ENCODE results near the gene FRRS1. TPM values are rescaled to one million over a fixed set of nuclear protein-coding genes. Genes with fewer than 3 reads are reported as not detected.

FRRS1 gene
- total and polyA plus RNA-seq, 2 of the 4 experiments (the other 2 are of a cell fraction) = 3.8 to 23.5 TPM

GRCh38 chr1:99776120-99776519, 9.7 kb upstream of the FRRS1 start:
- no peak overlapping the region for H2AK5ac ChIP-seq (ENCODE audit: low read depth, low read length)
- H4K5ac ChIP-seq (ENCODE audit: low read depth, low read length) = no peak overlapping the region
- DNase-seq (no peak), ATAC-seq (ENCODE audit: low read depth) (no peak)
- H3K9ac ChIP-seq (ENCODE audit: low read depth, low read length) = no peak overlapping the region
- peaks cover 3% of the 10 kb centered on the region; the same call in 1 of the 2 replicates for H3K27me3 ChIP-seq (ENCODE audit: control insufficient read depth, insufficient read depth, low read length)
- dilution Hi-C loops (cut with HindIII; ENCODE audit: low sequenced_read_pairs, unreplicated experiment) = no loop called here
- no peaks in the 10 kb centered on the region for H3K9me1 ChIP-seq (ENCODE audit: insufficient read depth, low read length)
- H4K8ac ChIP-seq (ENCODE audit: low read depth in 2 of 2, low read length in 2 of 2) = no peak overlapping the region
- no peak overlapping the region for H3K27ac ChIP-seq (ENCODE audit: insufficient read depth, low read length)
- H3K4ac ChIP-seq (ENCODE audit: low read depth, low read length) = no peak overlapping the region
- no peak overlapping the region for H4K91ac ChIP-seq (ENCODE audit: insufficient read depth, low read depth, low read length)
- CTCF ChIA-PET = interaction anchor here (1.0 kb wide), 1 partner anchor 24 kb away, joined by 3 read pairs; no protein-coding TSS in a partner anchor
- H3K23ac ChIP-seq (ENCODE audit: low read depth, low read length) = no peak overlapping the region
- no peak overlapping the region for H2BK15ac ChIP-seq (ENCODE audit: low read depth, low read length)
- H3K36me3 ChIP-seq (ENCODE audit: control insufficient read depth, insufficient read depth, low read length) = no peaks in the 10 kb centered on the region
- H3K14ac ChIP-seq (replicated peaks; ENCODE audit: low read depth, low read length) = no peak overlapping the region
- H3K79me1 ChIP-seq (ENCODE audit: low read depth in 1 of 2, low read length in 2 of 2) = no peaks in the 10 kb centered on the region
- in situ Hi-C loops (cut with MboI; ENCODE audit: low sequenced_read_pairs) = no loop called here
- no peak for TF ChIP-seq POLR2A (IDR thresholded peaks at IDR 0.05; ENCODE audit: low read depth, low read length)
- no peak for TF ChIP-seq CHD1 (IDR thresholded peaks at IDR 0.05; ENCODE audit: low read depth, low read length)
- no peak for TF ChIP-seq RCOR1 (IDR thresholded peaks at IDR 0.05; ENCODE audit: insufficient replicate concordance, low read length)
- TF ChIP-seq, protein P1, sequence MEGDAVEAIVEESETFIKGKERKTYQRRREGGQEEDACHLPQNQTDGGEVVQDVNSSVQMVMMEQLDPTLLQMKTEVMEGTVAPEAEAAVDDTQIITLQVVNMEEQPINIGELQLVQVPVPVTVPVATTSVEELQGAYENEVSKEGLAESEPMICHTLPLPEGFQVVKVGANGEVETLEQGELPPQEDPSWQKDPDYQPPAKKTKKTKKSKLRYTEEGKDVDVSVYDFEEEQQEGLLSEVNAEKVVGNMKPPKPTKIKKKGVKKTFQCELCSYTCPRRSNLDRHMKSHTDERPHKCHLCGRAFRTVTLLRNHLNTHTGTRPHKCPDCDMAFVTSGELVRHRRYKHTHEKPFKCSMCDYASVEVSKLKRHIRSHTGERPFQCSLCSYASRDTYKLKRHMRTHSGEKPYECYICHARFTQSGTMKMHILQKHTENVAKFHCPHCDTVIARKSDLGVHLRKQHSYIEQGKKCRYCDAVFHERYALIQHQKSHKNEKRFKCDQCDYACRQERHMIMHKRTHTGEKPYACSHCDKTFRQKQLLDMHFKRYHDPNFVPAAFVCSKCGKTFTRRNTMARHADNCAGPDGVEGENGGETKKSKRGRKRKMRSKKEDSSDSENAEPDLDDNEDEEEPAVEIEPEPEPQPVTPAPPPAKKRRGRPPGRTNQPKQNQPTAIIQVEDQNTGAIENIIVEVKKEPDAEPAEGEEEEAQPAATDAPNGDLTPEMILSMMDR (conservative IDR thresholded peaks at IDR 0.05; ENCODE audit: low read depth, low read length) = no peak
- TF ChIP-seq MAFK (IDR thresholded peaks at IDR 0.05; ENCODE audit: low read depth, low read length) = no peak
- no peak for TF ChIP-seq RFX5 (IDR thresholded peaks at IDR 0.05; ENCODE audit: low read depth, low read length)
- H3K4me2 ChIP-seq (ENCODE audit: low read depth, low read length) = no peak overlapping the region
- no peak overlapping the region for H3K18ac ChIP-seq (ENCODE audit: low read depth, low read length)
- H2BK5ac ChIP-seq (ENCODE audit: low read depth, low read length, poor library complexity, severe bottlenecking) = no peak overlapping the region
- BruUV-seq (replicated peaks) = no TSS peak
- no peak overlapping the region for H2AFZ ChIP-seq (replicated peaks; ENCODE audit: low read length, poor library complexity)
- no peak overlapping the region for H2BK20ac ChIP-seq (ENCODE audit: low read depth, low read length)
- no peaks in the 10 kb centered on the region for H3K4me1 ChIP-seq (ENCODE audit: control insufficient read depth, insufficient read depth, low read length)
- H2BK120ac ChIP-seq (ENCODE audit: low read depth, low read length) = no peak overlapping the region
- H4K20me1 ChIP-seq (ENCODE audit: insufficient read depth, low read length) = no peaks in the 10 kb centered on the region
- no peak overlapping the region for H2AK9ac ChIP-seq (replicated peaks; ENCODE audit: low read depth, low read length, poor library complexity)
- H3K9me3 ChIP-seq (ENCODE audit: control insufficient read depth, insufficient read depth, low read length) = no peaks in the 10 kb centered on the region
- POLR2A ChIA-PET (ENCODE audit: unreplicated experiment) = no interaction called here
- H3K56ac ChIP-seq (ENCODE audit: extremely low read depth, insufficient read depth, low read length) = no peak overlapping the region
- no peak overlapping the region for H3K4me3 ChIP-seq (ENCODE audit: insufficient read depth, low read depth, low read length)
- intact Hi-C loops (cut with micrococcal nuclease) = no loop called here

Data from IMR-90 (cell line).